ENCODE data around the gene PRDX2.
"Not testable (repeated sequence)": the region's sequence is repeated elsewhere in the genome, so short reads cannot be mapped to it uniquely, and the experiment has no call there.

PRDX2 gene

DNA sequence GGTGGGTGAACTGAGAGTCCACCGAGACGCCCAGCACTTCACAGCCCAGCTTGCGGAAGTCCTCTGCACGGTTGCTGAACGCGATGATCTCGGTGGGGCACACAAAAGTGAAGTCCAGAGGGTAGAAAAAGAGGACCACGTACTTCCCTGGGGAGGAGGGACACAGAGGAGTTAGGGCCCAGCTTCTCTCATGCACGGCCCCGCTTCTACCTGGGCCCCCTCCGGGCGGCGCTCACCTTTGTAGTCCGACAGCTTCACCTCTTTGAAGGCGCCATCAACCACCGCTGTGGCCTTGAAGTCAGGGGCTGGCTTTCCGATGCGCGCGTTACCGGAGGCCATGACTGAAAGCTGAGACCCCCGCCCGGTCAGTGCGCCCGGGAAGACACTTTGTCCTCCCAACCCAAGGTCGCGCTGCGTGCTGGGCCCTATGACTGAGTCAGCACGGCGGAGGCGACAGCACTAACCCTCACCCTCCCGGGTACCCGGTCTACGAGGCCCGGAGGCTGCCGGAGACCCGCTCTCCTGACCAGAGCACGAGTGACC is 606 bp downstream of the PRDX2 start:
- Histone ChIP-seq H3K9ac (ENCODE audit: low read depth, low read length) (peak overlapping the region; percentile 88), H3K4me1 (ENCODE audit: insufficient read depth, low read length) (peaks cover 4% of the 10 kb centered on the region; the same call in 1 of the 2 replicates), H3K9me3 (ENCODE audit: control insufficient read depth, insufficient read depth, low read length) (no peaks in the 10 kb centered on the region), H3K36me3 (ENCODE audit: insufficient read depth, low read length) (no peaks in the 10 kb centered on the region)

DNA sequence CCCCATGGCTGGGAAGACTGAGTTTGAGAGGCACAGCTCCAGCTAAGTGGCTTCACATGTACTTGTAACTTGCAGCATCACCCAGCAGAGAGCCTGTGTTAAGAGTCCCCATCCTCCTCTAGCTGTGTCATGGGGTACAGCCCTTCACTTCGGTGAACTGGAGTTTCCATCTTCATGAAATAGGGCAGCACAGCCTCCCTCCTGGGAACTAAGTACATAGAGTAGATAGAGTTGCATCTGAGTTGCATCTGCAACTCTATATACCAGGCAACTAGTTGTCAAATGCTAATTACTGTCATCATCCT is 1.2 kb downstream of the PRDX2 start:
- Histone ChIP-seq H3K36me3 (ENCODE audit: insufficient read depth, low read length) (no peaks in the 10 kb centered on the region), H3K9ac (ENCODE audit: low read depth, low read length) (0 out of 2 replicates have a peak overlapping the region, but pooled peaks have one; percentile 88), H3K9me3 (ENCODE audit: control insufficient read depth, insufficient read depth, low read length) (no peaks in the 10 kb centered on the region), H3K4me1 (ENCODE audit: insufficient read depth, low read length) (peaks cover 7% of the 10 kb centered on the region; the same call in 1 of the 2 replicates)

DNA sequence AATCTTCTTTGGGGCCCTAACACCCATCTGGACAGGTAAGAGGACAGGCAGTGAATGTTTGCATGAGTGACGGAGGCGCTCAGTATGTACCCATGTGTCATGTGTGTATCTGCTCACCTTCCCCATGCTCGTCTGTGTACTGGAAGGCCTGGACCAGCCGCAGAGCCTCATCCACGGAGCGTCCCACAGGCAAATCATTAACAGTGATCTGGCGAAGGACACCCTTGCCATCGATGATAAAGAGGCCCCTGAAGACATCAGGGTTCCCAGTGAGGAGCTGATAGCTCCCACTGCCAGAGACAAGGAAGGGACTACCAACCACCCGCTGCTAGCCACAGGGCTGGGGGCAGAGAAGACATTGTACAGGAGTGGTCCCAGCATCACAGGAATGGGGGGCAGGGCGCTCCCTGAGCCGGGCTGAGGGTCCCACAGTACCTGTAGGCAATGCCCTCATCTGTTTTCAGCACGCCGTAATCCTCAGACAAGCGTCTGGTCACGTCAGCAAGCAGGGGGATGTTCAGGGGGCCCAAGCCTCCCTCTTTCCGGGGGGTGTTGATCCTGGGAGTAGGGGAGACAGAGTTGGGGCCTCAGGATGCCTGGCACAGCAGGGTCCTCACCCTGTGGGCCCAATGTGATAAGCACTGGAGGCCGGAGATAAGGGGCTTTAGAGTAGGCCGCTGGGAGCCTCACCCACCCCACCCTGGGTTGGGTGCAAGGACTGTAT is 1.7 kb downstream of the PRDX2 start:
- Histone ChIP-seq H3K9ac (ENCODE audit: low read depth, low read length) (no peak overlapping the region), H3K9me3 (ENCODE audit: control insufficient read depth, insufficient read depth, low read length) (no peaks in the 10 kb centered on the region), H3K36me3 (ENCODE audit: insufficient read depth, low read length) (no peaks in the 10 kb centered on the region), H3K4me1 (ENCODE audit: insufficient read depth, low read length) (peaks cover 7% of the 10 kb centered on the region; the same call in 1 of the 2 replicates)

DNA sequence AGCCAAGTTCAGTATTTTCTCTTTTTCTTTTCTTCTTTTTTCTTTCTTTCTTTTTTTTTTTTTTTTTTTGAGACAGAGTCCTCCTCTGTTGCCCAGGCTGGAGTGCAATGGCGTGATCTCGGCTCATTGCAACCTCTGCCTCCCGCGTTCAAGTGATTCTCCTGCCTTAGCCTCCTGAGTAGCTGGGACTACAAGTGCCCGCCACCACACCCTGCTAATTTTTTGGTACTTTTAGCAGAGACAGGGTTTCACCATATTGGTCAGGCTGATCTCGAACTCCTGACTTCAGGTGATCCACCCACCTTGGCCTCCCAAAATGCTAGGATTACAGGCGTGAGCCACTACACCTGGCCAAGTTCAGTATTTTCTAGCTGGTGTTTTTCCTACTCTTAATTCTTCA is 4.0 kb downstream of the PRDX2 start:
- H3K9ac ChIP-seq (ENCODE audit: low read depth, low read length); H3K9me3 ChIP-seq (ENCODE audit: control insufficient read depth, insufficient read depth, low read length); H3K36me3 ChIP-seq (ENCODE audit: insufficient read depth, low read length); H3K4me1 ChIP-seq (ENCODE audit: insufficient read depth, low read length): not testable (repeated sequence)

DNA sequence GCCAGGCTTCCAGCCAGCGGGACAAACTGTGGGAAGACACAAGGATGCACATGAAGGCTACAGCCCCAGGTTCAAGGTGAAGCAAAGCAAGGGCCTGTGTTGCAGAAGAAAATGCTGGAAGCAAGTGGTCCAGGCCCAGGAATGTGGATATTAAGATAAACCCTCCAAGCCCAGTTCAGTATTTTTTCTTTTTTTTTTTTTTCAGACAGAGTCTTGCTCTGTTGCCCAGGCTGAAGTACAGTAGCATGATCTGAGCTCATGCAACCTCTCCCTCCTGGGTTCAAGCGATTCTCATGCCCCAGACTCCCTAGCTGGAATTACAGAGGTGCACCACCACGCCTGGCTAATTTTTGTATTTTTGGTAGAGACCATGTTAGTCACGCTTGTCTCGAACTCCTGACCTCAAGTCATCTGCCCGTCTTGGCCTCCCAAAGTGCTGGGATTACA is 4.4 kb downstream of the PRDX2 start:
- peaks cover 7% of the 10 kb centered on the region; the same call in 1 of the 2 replicates for H3K4me1 ChIP-seq (ENCODE audit: insufficient read depth, low read length)
- no peak overlapping the region for H3K9ac ChIP-seq (ENCODE audit: low read depth, low read length)
- H3K9me3 ChIP-seq (ENCODE audit: control insufficient read depth, insufficient read depth, low read length): no peaks in the 10 kb centered on the region

DNA sequence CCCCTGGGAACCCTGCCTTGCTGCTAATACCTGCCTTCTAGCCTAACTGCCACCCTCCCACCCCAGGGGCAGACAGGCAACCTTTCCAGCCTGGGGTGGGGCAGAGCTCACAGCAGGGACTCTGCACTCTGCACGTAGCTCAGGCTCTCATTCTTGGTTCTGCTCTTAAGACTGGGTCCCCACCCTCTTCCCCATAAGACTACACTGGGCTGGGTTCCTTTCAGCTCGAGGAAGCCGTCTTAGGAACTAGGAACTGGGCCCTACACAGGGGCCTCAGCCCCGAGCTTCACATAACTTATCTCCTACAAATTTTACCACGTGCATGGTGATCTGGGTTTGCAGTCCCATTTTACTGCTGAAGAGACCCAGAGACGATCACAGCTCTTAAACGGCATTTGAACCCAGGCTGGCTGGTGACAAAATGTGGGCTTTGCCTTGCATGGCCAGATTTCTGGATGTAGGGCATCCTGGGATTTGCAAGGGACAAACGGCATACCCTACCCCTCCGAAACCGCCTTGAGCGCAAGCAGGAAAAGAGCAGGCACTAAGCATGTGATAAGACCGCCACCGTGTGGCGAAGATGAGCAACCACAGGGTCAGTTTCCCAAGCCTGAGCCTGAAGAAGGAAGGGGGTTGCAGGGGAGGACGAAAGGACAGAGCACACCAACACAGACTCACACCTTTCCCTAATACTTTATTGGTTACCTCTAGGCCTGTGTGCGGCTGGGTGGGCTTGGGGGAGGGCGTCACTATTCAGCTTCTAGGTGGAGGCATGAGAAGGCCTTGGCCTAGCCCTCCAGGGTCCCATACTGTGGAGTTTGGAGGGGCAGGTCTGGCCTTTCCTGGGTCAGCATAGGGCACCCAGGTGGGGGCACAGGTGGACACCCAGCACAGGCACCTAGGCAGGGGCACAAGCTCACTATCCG is 5.2 kb downstream of the PRDX2 start:
- Histone ChIP-seq H3K9ac (ENCODE audit: low read depth, low read length) (no peak overlapping the region), H3K9me3 (ENCODE audit: control insufficient read depth, insufficient read depth, low read length) (no peaks in the 10 kb centered on the region), H3K4me1 (ENCODE audit: insufficient read depth, low read length) (peaks cover 7% of the 10 kb centered on the region; the same call in 1 of the 2 replicates), H3K36me3 (ENCODE audit: insufficient read depth, low read length) (no peaks in the 10 kb centered on the region)

More for the DNA sequence above, 4.4 kb downstream of the PRDX2 start:
- H3K36me3 ChIP-seq (ENCODE audit: insufficient read depth, low read length): no peaks in the 10 kb centered on the region

DNA sequence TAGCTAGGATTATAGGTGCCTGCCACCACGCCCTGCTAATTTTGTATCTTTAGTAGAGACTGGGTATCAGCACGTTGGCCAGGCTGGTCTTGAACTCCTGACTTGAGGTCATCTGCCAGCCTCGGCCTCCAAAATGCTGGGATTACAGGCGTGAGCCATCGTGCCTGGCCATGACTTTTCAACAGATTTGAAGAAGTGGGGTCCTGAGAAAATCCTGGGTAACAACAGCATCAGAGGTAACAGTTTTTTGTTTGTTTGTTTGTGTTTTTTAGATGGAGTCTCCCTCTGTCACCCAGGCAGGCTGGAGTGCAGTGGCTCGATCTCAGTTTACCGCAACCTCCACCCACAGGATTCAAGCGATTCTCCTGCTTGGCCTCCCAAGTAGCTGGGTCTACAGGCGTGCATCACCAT is 6.6 kb downstream of the PRDX2 start:
- H3K9me3 ChIP-seq (ENCODE audit: control insufficient read depth, insufficient read depth, low read length): no peaks in the 10 kb centered on the region
- H3K9ac ChIP-seq (ENCODE audit: low read depth, low read length): no peak overlapping the region
- no peaks in the 10 kb centered on the region for H3K36me3 ChIP-seq (ENCODE audit: insufficient read depth, low read length)
- peaks cover 7% of the 10 kb centered on the region; the same call in 1 of the 2 replicates for H3K4me1 ChIP-seq (ENCODE audit: insufficient read depth, low read length)

DNA sequence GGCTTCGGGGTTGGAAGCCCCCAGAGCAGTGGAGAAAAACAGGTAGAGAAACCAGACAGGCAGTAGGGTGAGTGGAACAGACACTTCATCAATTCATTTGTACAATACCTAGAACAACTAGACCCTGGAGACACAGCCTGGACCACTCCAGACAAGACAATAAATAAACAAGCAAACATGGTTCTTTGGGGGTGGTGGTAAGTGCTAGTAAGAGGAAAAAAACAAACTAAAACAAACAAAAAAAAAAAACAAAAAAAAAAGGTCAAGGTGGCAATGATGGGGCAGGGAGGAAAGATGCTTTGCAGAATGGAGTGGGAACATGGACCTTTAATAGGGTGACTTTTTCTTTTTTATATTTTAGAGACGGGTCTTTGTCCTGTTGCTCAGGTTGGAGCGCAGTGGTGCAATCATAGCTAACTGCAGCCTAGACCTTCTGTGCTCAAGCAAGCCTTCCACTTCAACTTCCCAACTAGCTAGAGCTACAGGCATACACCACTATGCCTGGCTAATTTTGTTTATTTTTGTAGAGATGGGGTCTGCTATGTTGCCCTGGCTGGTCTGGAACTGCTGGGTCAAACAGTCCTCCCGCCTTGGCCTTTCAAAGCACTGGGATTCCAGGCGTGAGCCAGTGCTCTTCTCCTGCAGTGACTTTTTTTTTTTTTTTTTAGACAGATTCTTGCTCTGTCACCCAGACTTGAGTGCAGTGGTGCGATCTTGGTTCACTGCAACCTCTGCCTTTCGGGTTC is 7.2 kb downstream of the PRDX2 start:
- Histone ChIP-seq H3K9me3 (ENCODE audit: control insufficient read depth, insufficient read depth, low read length) (no peaks in the 10 kb centered on the region), H3K4me1 (ENCODE audit: insufficient read depth, low read length) (peaks cover 7% of the 10 kb centered on the region; the same call in 1 of the 2 replicates), H3K9ac (ENCODE audit: low read depth, low read length) (peak overlapping the region; percentile 67), H3K36me3 (ENCODE audit: insufficient read depth, low read length) (no peaks in the 10 kb centered on the region)

DNA sequence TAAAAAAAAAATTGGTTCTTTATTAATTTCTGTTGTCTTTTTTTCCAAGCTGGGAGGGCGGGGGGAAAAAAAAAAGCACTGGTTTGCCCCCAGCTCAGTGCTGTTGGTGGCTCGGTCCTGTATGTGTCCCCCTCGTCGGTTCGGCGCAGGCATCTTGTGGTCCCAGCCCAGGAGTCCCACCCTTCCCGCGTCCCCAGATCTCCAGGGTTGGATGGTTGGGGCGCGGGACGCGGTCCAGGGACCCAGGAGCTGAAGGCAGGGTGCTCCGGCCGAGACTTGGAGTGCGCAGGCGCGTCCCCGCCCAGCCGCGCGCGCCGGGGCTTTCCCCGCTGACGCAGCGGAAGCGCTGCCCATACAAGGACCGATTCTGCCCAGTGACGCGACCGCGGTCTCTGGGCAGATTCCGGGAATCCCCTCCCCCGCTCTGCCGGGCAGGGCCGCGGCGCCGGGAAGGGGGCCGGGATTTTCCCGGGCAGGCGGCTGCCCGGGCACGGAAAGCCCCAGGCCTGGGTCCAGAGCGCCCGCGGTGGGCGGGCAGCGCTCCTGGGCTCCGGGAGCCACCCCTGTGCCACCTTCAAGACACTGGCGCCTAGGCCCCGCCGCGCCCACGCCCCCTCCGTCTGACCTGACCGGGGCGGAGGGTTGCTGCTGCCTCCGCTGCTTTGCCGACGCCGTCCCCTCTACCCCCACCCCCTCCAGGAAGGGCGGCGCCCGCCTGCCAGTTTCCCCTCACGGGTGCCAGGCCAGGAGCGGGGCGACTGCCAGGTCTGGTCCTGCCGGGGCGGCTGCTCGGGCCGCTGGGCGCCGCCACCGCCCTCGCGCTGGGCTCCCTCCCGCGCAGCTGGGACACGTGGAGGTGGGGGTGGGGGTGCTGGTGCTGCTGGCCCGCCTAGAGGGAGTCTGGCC is 8.1 kb downstream of the PRDX2 start:
- Histone ChIP-seq H3K9me3 (ENCODE audit: control insufficient read depth, insufficient read depth, low read length) (no peaks in the 10 kb centered on the region), H3K4me1 (ENCODE audit: insufficient read depth, low read length) (peaks cover 11% of the 10 kb centered on the region; the same call in 1 of the 2 replicates), H3K9ac (ENCODE audit: low read depth, low read length) (peak overlapping the region; percentile 67), H3K36me3 (ENCODE audit: insufficient read depth, low read length) (no peaks in the 10 kb centered on the region)

DNA sequence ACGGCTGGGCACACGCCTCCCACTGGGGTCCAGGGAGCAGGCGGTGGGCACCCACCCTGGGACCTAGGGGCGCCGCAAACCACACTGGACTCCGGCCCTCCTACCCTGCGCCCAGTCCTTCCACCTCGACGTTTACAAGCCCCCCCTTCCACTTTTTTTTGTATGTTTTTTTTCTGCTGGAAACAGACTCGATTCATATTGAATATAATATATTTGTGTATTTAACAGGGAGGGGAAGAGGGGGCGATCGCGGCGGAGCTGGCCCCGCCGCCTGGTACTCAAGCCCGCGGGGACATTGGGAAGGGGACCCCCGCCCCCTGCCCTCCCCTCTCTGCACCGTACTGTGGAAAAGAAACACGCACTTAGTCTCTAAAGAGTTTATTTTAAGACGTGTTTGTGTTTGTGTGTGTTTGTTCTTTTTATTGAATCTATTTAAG is 8.7 kb downstream of the PRDX2 start:
- peak overlapping the region; percentile 67 for H3K9ac ChIP-seq (ENCODE audit: low read depth, low read length)
- no peaks in the 10 kb centered on the region for H3K36me3 ChIP-seq (ENCODE audit: insufficient read depth, low read length)
- no peaks in the 10 kb centered on the region for H3K9me3 ChIP-seq (ENCODE audit: control insufficient read depth, insufficient read depth, low read length)
- H3K4me1 ChIP-seq (ENCODE audit: insufficient read depth, low read length): peaks cover 17% of the 10 kb centered on the region

DNA sequence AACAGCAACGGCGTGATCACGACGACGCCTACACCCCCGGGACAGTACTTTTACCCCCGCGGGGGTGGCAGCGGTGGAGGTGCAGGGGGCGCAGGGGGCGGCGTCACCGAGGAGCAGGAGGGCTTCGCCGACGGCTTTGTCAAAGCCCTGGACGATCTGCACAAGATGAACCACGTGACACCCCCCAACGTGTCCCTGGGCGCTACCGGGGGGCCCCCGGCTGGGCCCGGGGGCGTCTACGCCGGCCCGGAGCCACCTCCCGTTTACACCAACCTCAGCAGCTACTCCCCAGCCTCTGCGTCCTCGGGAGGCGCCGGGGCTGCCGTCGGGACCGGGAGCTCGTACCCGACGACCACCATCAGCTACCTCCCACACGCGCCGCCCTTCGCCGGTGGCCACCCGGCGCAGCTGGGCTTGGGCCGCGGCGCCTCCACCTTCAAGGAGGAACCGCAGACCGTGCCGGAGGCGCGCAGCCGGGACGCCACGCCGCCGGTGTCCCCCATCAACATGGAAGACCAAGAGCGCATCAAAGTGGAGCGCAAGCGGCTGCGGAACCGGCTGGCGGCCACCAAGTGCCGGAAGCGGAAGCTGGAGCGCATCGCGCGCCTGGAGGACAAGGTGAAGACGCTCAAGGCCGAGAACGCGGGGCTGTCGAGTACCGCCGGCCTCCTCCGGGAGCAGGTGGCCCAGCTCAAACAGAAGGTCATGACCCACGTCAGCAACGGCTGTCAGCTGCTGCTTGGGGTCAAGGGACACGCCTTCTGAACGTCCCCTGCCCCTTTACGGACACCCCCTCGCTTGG is 9.3 kb downstream of the PRDX2 start:
- peak overlapping the region; percentile 67 for H3K9ac ChIP-seq (ENCODE audit: low read depth, low read length)
- H3K4me1 ChIP-seq (ENCODE audit: insufficient read depth, low read length): peaks cover 17% of the 10 kb centered on the region
- H3K9me3 ChIP-seq (ENCODE audit: control insufficient read depth, insufficient read depth, low read length): no peaks in the 10 kb centered on the region
- no peaks in the 10 kb centered on the region for H3K36me3 ChIP-seq (ENCODE audit: insufficient read depth, low read length)

DNA sequence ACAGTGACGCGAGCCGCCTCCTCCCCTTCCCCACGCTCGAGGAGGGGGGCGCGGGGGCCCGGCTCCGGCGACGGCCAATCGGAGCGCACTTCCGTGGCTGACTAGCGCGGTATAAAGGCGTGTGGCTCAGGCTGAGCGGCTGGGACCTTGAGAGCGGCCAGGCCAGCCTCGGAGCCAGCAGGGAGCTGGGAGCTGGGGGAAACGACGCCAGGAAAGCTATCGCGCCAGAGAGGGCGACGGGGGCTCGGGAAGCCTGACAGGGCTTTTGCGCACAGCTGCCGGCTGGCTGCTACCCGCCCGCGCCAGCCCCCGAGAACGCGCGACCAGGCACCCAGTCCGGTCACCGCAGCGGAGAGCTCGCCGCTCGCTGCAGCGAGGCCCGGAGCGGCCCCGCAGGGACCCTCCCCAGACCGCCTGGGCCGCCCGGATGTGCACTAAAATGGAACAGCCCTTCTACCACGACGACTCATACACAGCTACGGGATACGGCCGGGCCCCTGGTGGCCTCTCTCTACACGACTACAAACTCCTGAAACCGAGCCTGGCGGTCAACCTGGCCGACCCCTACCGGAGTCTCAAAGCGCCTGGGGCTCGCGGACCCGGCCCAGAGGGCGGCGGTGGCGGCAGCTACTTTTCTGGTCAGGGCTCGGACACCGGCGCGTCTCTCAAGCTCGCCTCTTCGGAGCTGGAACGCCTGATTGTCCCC is 10.1 kb downstream of the PRDX2 start, which contains the start of gene JUNB:
Gene JUNB (plus strand): TSS at position 142 of the 706 bp plus-strand sequence. CDS start 286 bp downstream, at position 428.
- peaks cover 17% of the 10 kb centered on the region for H3K4me1 ChIP-seq (ENCODE audit: insufficient read depth, low read length)

More for the DNA sequence above, 10.1 kb downstream of the PRDX2 start, which contains the start of gene JUNB:
- Histone ChIP-seq H3K9ac (ENCODE audit: low read depth, low read length) (peak within 1 kb of the TSS; percentile 67), H3K9me3 (ENCODE audit: control insufficient read depth, insufficient read depth, low read length) (no peaks in the 10 kb centered on the region), H3K36me3 (ENCODE audit: insufficient read depth, low read length) (no peaks in the 10 kb centered on the region)

All from ES-I3 (cell line).